Hepatocyte (in vitro differentiated cells): ENCODE data around the gene CEP70.

ENCODE experiments used
- EZH2 ChIP-seq: fragments of 200-600 bp; sonication (generic); IDR thresholded peaks from 2 replicates; pipeline ENCODE4 v1.6.1; 2016; ENCODE audit warnings: antibody characterized with exemption, mild to moderate bottlenecking, borderline replicate concordance
- TF ChIP-seq, protein P1 (sequence below): fragments of 200-600 bp; sonication (generic); IDR thresholded peaks from 2 replicates; pipeline ENCODE4 v1.5.1; 2016; ENCODE audit warnings: antibody characterized with exemption, mild to moderate bottlenecking; ENCODE audit not compliant: poor library complexity

DNA sequence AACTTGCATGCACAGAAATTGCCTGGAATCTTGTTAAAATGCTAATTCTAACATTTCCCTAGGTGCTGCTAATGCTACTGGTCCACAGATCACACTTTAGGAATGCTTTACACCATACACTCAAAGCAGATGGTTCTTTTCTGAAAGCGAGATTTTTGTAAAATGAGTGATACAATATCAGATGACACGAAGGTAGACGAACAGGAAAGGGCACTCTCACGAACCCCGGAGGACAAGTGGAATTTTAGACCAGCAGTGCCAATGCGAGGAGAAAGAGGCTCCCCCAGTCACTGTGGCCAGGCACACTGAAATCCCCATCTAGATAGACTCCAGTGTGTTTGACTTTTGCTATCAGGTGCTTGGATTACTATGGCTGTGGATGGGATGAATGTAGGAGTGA is 35.5 kb upstream of the CEP70 start:
- TF ChIP-seq, protein P1, sequence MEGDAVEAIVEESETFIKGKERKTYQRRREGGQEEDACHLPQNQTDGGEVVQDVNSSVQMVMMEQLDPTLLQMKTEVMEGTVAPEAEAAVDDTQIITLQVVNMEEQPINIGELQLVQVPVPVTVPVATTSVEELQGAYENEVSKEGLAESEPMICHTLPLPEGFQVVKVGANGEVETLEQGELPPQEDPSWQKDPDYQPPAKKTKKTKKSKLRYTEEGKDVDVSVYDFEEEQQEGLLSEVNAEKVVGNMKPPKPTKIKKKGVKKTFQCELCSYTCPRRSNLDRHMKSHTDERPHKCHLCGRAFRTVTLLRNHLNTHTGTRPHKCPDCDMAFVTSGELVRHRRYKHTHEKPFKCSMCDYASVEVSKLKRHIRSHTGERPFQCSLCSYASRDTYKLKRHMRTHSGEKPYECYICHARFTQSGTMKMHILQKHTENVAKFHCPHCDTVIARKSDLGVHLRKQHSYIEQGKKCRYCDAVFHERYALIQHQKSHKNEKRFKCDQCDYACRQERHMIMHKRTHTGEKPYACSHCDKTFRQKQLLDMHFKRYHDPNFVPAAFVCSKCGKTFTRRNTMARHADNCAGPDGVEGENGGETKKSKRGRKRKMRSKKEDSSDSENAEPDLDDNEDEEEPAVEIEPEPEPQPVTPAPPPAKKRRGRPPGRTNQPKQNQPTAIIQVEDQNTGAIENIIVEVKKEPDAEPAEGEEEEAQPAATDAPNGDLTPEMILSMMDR, result no peak
- no peak for TF ChIP-seq EZH2
